ENCODE measurements around the gene SRSF2.

SRSF2 gene

GRCh38 chr17:76737082-76737675 lies at the start of gene SRSF2:
SRSF2 (minus strand) TSS chr17:76737331; CDS start chr17:76737160, 171 bp downstream.
- Mint-ChIP-seq H3K9me3 (no peaks in the 10 kb centered on the region), H3K27me3 (no peaks in the 10 kb centered on the region), H3K4me3 (peak within 1 kb of the TSS; percentile 98 to 99), H3K4me1 (peaks cover 29 to 57% of the 10 kb centered on the region in 2 donors), H3K36me3 (peaks cover 39 to 52% of the 10 kb centered on the region in 2 donors), H3K27ac (peak within 1 kb of the TSS; percentile 100)
- ATAC-seq (replicated peaks) (peak; percentile 71 to 79), DNase-seq (peak; percentile 99)

- Mint-ChIP-seq H3K9me3 (no peaks in the 10 kb centered on the region), H3K27ac (no peak overlapping the region), H3K4me3 (no peak overlapping the region), H3K4me1 (peaks cover 0 to 2% of the 10 kb centered on the region in 2 donors), H3K27me3 (no peaks in the 10 kb centered on the region), H3K36me3 (peaks cover 6 to 24% of the 10 kb centered on the region in 2 donors)
- ATAC-seq (replicated peaks) (no peak), DNase-seq (no peak)
Measured at GRCh38 chr17:76784926-76785325, 47.8 kb upstream of the SRSF2 start.

DNA sequence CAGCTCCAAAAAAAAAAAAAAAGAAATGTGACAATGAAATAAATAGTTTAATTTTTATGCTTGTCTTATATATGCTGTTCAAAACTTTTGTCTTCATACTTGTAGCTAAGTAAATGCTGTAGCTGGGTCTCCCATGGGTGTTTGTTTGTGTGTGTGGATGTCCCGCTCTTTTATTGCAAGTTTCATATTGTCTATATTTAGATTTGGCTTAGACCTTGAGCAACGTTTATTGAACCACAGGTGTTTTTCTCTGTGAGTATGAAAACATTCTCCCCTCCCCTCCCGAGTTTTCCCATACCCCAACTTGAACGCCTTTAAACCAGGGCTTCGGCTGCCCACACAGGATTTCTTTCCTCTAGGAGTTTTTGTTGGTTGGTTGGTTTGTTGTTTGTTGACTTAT lies 46.0 kb upstream of the SRSF2 start:
- Mint-ChIP-seq H3K27me3 (no peaks in the 10 kb centered on the region), H3K27ac (no peak overlapping the region), H3K4me1 (peaks cover 0 to 2% of the 10 kb centered on the region in 2 donors), H3K4me3 (no peak overlapping the region), H3K9me3 (no peaks in the 10 kb centered on the region), H3K36me3 (peaks cover 13 to 30% of the 10 kb centered on the region in 2 donors)
- ATAC-seq (replicated peaks) = no peak
- no peak for DNase-seq

DNA sequence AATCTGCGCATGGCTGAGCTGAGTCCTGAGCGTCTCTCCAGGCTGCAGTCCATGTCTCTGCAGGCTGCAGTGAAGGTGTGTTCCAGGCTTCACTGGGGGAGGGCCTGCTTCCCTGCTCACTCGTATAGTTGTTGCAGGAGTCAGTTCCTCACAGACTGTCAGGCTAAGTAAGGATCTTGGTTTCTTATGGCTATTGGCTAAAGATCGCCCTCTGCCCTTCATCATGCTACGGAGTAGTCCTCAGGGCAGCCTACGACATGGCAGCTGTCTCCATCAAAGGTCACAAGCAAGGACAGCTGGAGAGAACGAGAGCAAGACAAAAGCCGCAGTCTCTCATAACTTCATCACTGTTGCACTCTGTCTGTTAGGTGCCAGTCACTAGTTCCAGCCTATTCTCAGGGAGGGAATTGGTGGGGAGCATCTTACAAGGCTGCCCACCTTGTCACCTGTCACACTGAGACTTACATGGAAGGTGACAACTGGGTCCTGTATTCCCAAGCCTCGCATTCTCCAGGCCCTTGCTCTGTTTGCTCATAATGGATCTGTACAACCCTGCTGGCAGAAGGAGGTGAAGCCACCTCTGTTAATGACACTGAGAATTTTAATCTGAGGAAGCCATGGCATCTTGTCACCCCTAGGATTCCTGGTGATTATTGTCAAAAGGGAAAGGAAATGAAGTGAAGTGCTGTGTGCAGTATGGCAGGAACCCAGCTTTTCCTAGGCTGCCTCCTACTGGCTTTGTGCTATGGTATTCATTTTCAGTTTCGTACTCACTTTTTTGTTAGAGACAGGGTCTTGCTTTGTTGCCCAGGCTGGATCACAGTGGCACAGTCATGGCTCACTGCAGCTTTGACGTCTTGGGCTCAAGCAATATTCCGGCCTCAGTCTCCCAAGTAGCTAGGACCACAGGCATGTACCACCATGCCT lies 44.2 kb upstream of the SRSF2 start:
- Mint-ChIP-seq H3K36me3 (peaks cover 19 to 37% of the 10 kb centered on the region in 2 donors), H3K4me3 (no peak overlapping the region), H3K27ac (no peak overlapping the region), H3K4me1 (peaks cover 0 to 2% of the 10 kb centered on the region in 2 donors), H3K9me3 (no peaks in the 10 kb centered on the region), H3K27me3 (no peaks in the 10 kb centered on the region)
- no peak for DNase-seq
- ATAC-seq (replicated peaks) = no peak

GRCh38 chr17:76775021-76775600 lies 38.0 kb upstream of the SRSF2 start:
- Mint-ChIP-seq H3K36me3 (peaks cover 48 to 54% of the 10 kb centered on the region in 2 donors), H3K27ac (no peak overlapping the region), H3K9me3 (no peaks in the 10 kb centered on the region), H3K4me3 (no peak overlapping the region), H3K4me1 (peaks cover 0 to 7% of the 10 kb centered on the region in 2 donors), H3K27me3 (no peaks in the 10 kb centered on the region)
- ATAC-seq (replicated peaks) (no peak), DNase-seq (no peak)

DNA sequence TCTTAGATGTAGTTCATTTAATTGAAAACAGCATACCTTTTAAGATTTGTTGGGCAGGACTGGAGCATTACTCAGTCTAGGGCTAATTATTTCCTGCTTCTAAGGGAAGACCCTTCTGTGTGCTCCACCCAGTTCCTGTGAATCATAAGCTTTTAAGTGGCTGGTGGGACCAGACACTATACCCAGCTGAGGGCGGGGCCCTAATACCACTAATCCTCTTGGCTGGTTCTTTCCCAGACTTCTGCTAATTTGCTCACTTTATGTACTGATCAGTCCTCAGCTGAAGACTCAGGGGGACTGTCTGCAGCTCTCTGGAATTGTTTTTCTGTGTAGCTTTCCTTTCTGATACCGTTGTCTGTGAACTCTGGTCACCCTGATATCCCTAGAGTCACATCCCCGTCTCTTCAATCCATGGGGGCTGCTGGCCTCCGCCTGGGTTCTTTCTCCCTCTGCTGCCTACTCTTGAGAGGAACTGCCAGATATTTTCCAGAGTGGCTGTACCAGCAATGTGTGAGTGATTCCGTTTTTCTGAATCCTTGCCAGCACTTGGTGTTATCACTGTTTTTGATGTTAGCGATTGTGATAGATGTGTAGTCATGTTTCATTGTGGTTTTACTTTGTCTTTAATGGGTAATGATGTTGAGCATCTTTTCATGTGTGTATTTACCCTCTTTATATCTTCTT lies 35.9 kb upstream of the SRSF2 start:
- ATAC-seq (replicated peaks) = peak in 1 of 2 donors; percentile 20
- H3K27me3 Mint-ChIP-seq = no peaks in the 10 kb centered on the region
- peaks cover 43 to 55% of the 10 kb centered on the region in 2 donors for H3K36me3 Mint-ChIP-seq
- H3K4me1 Mint-ChIP-seq = peaks cover 0 to 7% of the 10 kb centered on the region in 2 donors
- H3K27ac Mint-ChIP-seq = no peak overlapping the region
- DNase-seq = no peak
- no peak overlapping the region for H3K4me3 Mint-ChIP-seq
- H3K9me3 Mint-ChIP-seq = no peaks in the 10 kb centered on the region

DNA sequence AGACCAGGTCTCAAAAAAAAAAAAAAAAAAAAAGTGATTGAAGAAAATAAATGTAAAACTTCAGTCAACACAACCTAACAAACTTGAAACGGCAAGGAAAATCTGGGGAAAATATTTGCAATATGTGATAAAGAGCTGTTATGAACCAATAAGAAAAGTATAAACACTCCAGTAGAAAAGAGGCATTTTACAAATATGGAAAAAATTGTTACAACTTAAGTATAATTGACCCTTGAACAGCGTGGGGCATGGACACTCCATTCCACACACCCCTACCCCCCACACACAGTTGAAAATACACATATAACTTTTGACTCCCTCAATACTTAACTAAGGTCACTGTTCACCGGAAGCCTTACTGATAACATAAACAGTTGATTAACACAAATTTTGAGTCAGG lies 21.4 kb upstream of the SRSF2 start:
- ATAC-seq (replicated peaks) (no peak), DNase-seq (no peak)
- H3K27ac Mint-ChIP-seq = no peak overlapping the region
- H3K4me1 Mint-ChIP-seq = peaks cover 0 to under 1% of the 10 kb centered on the region in 2 donors
- H3K4me3 Mint-ChIP-seq = no peak overlapping the region
- peaks cover 20 to 31% of the 10 kb centered on the region in 2 donors for H3K36me3 Mint-ChIP-seq
- no peaks in the 10 kb centered on the region for H3K9me3 Mint-ChIP-seq
- no peaks in the 10 kb centered on the region for H3K27me3 Mint-ChIP-seq

DNA sequence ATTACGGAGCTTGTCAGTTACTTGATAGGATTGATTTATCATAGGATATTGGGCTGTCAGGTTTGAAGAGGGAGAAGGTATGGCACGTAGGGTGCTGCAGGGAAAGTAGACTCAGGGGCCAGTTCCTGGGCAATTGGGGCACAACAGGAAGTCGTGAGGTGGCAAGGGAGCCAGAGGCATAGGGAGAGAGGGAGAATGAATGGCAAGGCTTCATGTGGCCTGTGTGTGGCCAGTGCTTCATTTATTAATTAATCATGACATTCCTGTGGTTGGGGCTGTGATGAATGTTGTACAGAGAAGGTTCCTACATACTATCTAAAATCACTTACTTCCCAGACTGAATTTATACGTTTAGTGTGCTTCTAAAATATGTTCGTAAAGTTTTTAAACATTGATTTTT lies 20.1 kb upstream of the SRSF2 start:
- H3K4me3 Mint-ChIP-seq = no peak overlapping the region

GRCh38 chr17:76755285-76755684 lies 18.2 kb upstream of the SRSF2 start:
- Mint-ChIP-seq H3K4me1 (peaks cover 1 to 9% of the 10 kb centered on the region in 2 donors), H3K36me3 (peaks cover 24 to 35% of the 10 kb centered on the region in 2 donors), H3K27ac (no peak overlapping the region), H3K4me3 (no peak overlapping the region), H3K27me3 (no peaks in the 10 kb centered on the region), H3K9me3 (no peaks in the 10 kb centered on the region)
- ATAC-seq (replicated peaks) = no peak
- no peak for DNase-seq

More for the DNA sequence above, 20.1 kb upstream of the SRSF2 start:
- ATAC-seq (replicated peaks) (no peak), DNase-seq (no peak)
- H3K36me3 Mint-ChIP-seq = peaks cover 22 to 36% of the 10 kb centered on the region in 2 donors
- H3K27ac Mint-ChIP-seq = no peak overlapping the region
- H3K27me3 Mint-ChIP-seq = no peaks in the 10 kb centered on the region
- H3K4me1 Mint-ChIP-seq = peaks cover 1 to 9% of the 10 kb centered on the region in 2 donors
- H3K9me3 Mint-ChIP-seq = no peaks in the 10 kb centered on the region

- Mint-ChIP-seq H3K27ac (peak overlapping the region; percentile 80), H3K27me3 (no peaks in the 10 kb centered on the region), H3K4me1 (peaks cover 1 to 9% of the 10 kb centered on the region in 2 donors), H3K4me3 (no peak overlapping the region), H3K36me3 (peaks cover 28 to 41% of the 10 kb centered on the region in 2 donors), H3K9me3 (no peaks in the 10 kb centered on the region)
- DNase-seq (no peak), ATAC-seq (replicated peaks) (no peak)
Measured at GRCh38 chr17:76753061-76753961, 16.2 kb upstream of the SRSF2 start.

GRCh38 chr17:76752006-76752405 lies 14.9 kb upstream of the SRSF2 start:
- ATAC-seq (replicated peaks) = no peak
- H3K36me3 Mint-ChIP-seq = peaks cover 27 to 41% of the 10 kb centered on the region in 2 donors
- H3K27me3 Mint-ChIP-seq = no peaks in the 10 kb centered on the region
- DNase-seq = no peak
- H3K27ac Mint-ChIP-seq = no peak overlapping the region
- H3K4me1 Mint-ChIP-seq = peaks cover 3 to 9% of the 10 kb centered on the region in 2 donors
- no peaks in the 10 kb centered on the region for H3K9me3 Mint-ChIP-seq
- no peak overlapping the region for H3K4me3 Mint-ChIP-seq

- no peak overlapping the region for H3K4me3 Mint-ChIP-seq
- peaks cover 3 to 9% of the 10 kb centered on the region in 2 donors for H3K4me1 Mint-ChIP-seq
- ATAC-seq (replicated peaks) = no peak
- no peak overlapping the region for H3K27ac Mint-ChIP-seq
- H3K9me3 Mint-ChIP-seq = no peaks in the 10 kb centered on the region
- DNase-seq = no peak
- peaks cover 23 to 39% of the 10 kb centered on the region in 2 donors for H3K36me3 Mint-ChIP-seq
- no peaks in the 10 kb centered on the region for H3K27me3 Mint-ChIP-seq
Measured at GRCh38 chr17:76751416-76751993, 14.4 kb upstream of the SRSF2 start.

DNA sequence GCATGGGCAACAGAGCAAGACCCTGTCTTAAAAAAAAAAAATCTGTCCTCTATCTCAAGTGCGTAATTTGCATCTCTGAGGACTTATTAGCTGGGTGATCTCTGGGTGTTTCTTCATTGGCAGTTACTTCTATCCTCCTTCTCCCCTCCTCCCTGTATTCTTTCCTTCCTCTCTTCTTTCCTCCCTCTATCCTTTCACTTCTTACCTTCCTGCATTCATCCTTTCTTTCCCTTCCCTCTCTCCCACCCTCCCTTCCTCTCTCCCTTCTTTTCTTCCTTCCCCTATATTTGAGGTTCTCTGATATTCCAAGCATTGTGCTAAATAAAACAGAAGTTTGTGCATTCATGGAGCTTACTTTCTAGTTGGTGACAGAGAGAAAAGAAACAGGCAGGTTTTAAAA lies 11.5 kb upstream of the SRSF2 start:
- Mint-ChIP-seq H3K27me3 (no peaks in the 10 kb centered on the region), H3K9me3 (no peaks in the 10 kb centered on the region), H3K4me3 (no peak overlapping the region), H3K27ac (no peak overlapping the region), H3K4me1 (peaks cover 5 to 13% of the 10 kb centered on the region in 2 donors), H3K36me3 (peaks cover 28 to 53% of the 10 kb centered on the region in 2 donors)
- ATAC-seq (replicated peaks) (no peak), DNase-seq (no peak)

Data from stimulated activated naive B cell treated with anti-CD40 and anti-IgM and Interleukin-4, amounts not matched to agents 10 μg/mL and 1 μg/mL and 100 μg/mL, for 72 hours (primary cell).